CD14-positive monocyte (primary cell): ENCODE measurements around the gene SYNDIG1. TPM values are rescaled to one million over a fixed set of nuclear protein-coding genes. Genes with fewer than 3 reads are reported as not detected.

Experiments used
- DNase-seq, 3 donors: peaks; one replicate each; pipeline ENCODE4 v3.0.0-alpha.2; 2011 to 2022
- H2AFZ ChIP-seq: 2 replicates; pipeline ENCODE4 v1.6.0; 2012; ENCODE audit warnings: mild to moderate bottlenecking, low read depth, low read length, inconsistent platforms; ENCODE audit not compliant: insufficient read depth, poor library complexity, severe bottlenecking
- H3K27ac ChIP-seq, 2 donors: 1 replicate in 1 of 2; 2 replicates in 1 of 2; pipeline ENCODE4 v1.5.1; 2012 to 2013; ENCODE audit warnings: low read length in 2 of 2, control low read depth in 1 of 2, inconsistent platforms in 1 of 2, low read depth in 1 of 2, mild to moderate bottlenecking in 1 of 2
- H3K27me3 ChIP-seq, 2 donors: one replicate each; pipeline versions ENCODE4 v1.6.0 to v1.6.1; 2011 to 2013; ENCODE audit warnings: low read length in 2 of 2; ENCODE audit not compliant: control insufficient read depth in 2 of 2, insufficient read depth in 2 of 2
- H3K36me3 ChIP-seq, 2 donors: replicated peaks in 1 of 2; 1 replicate in 1 of 2; 2 replicates in 1 of 2; pipeline versions ENCODE4 v1.5.1 to v1.6.1; 2012 to 2013; ENCODE audit warnings: low read length in 2 of 2, control low read depth in 1 of 2, inconsistent platforms in 1 of 2, mild to moderate bottlenecking in 1 of 2; ENCODE audit not compliant: insufficient read depth in 2 of 2, control insufficient read depth in 1 of 2
- H3K4me1 ChIP-seq, 2 donors: 1 replicate in 1 of 2; 2 replicates in 1 of 2; pipeline versions ENCODE4 v1.5.1 to v1.6.1; 2012 to 2013; ENCODE audit warnings: low read length in 2 of 2, control low read depth in 1 of 2, inconsistent platforms in 1 of 2, mild to moderate bottlenecking in 1 of 2, moderate library complexity in 1 of 2; ENCODE audit not compliant: insufficient read depth in 2 of 2, control insufficient read depth in 1 of 2
- H3K4me2 ChIP-seq: replicated peaks from 2 replicates; pipeline ENCODE3; 2012; ENCODE audit warnings: low read length, moderate library complexity, mild to moderate bottlenecking; ENCODE audit not compliant: poor library complexity, severe bottlenecking; ENCODE audit errors: extremely low read depth
- H3K4me3 ChIP-seq, 3 experiments: fragments of 200-600 bp in 1 of 3; sonication (generic) in 1 of 3; replicated peaks in 1 of 3; 1 replicate in 2 of 3; 2 replicates in 1 of 3; pipeline ENCODE4 v1.5.1; 2011 to 2013; ENCODE audit warnings: low read length in 3 of 3, mild to moderate bottlenecking in 3 of 3, control low read depth in 2 of 3, low read depth in 2 of 3, inconsistent platforms in 1 of 3, moderate library complexity in 1 of 3
- H3K79me2 ChIP-seq: 2 replicates; pipeline ENCODE4 v1.6.0; 2012; ENCODE audit warnings: mild to moderate bottlenecking, control low read depth, inconsistent platforms, low read length, moderate library complexity; ENCODE audit not compliant: insufficient read depth
- H3K9ac ChIP-seq: 2 replicates; pipeline ENCODE4 v1.6.0; 2017; ENCODE audit warnings: low read length, mild to moderate bottlenecking; ENCODE audit not compliant: insufficient read depth, poor library complexity, severe bottlenecking
- H3K9me3 ChIP-seq, 2 donors: replicated peaks in 1 of 2; 1 replicate in 1 of 2; 2 replicates in 1 of 2; pipeline versions ENCODE4 v1.5.1 to v1.6.1; 2012 to 2013; ENCODE audit warnings: low read length in 2 of 2, control low read depth in 1 of 2; ENCODE audit not compliant: control insufficient read depth in 1 of 2, insufficient read depth in 1 of 2
- H4K20me1 ChIP-seq: 2 replicates; pipeline ENCODE4 v1.6.0; 2012; ENCODE audit warnings: mild to moderate bottlenecking, low read length, control low read depth, moderate library complexity; ENCODE audit not compliant: insufficient read depth
- H3K27ac Mint-ChIP-seq, 7 donors: one replicate each; pipeline ENCODE4 v1.8.0; 2020; ENCODE audit warnings: mild to moderate bottlenecking in 7 of 7, mixed read lengths in 7 of 7, moderate library complexity in 6 of 7, inconsistent platforms in 2 of 7
- H3K27me3 Mint-ChIP-seq, 3 donors: one replicate each; pipeline ENCODE4 v1.8.0; 2021 to 2022; ENCODE audit warnings: low read depth in 3 of 3, mild to moderate bottlenecking in 3 of 3, mixed read lengths in 3 of 3, moderate library complexity in 3 of 3, inconsistent platforms in 1 of 3
- H3K36me3 Mint-ChIP-seq, 2 donors: one replicate each; pipeline ENCODE4 v1.8.0; 2020; ENCODE audit warnings: mixed read lengths in 2 of 2, inconsistent platforms in 1 of 2, mild to moderate bottlenecking in 1 of 2
- H3K4me1 Mint-ChIP-seq: one replicate; pipeline ENCODE4 v1.8.0; 2020; ENCODE audit warnings: mild to moderate bottlenecking, mixed read lengths
- H3K4me3 Mint-ChIP-seq, 2 donors: one replicate each; pipeline ENCODE4 v1.8.0; 2020; ENCODE audit warnings: mild to moderate bottlenecking in 2 of 2, mixed read lengths in 2 of 2, moderate library complexity in 1 of 2
- H3K9me3 Mint-ChIP-seq, 7 donors: one replicate each; pipeline ENCODE4 v1.8.0; 2020 to 2022; ENCODE audit warnings: mixed read lengths in 7 of 7, mild to moderate bottlenecking in 6 of 7, moderate library complexity in 6 of 7, inconsistent platforms in 2 of 7
- WGBS: methylation state at CpG from one replicate; pipeline ENCODE4 v1.1.5; 2013; ENCODE audit warnings: missing lambda C conversion rate; ENCODE audit not compliant: insufficient coverage; 5-methylcytosine and 5-hydroxymethylcytosine counted together
- intact Hi-C, 2 donors: fragments of 100-400 bp; cut with micrococcal nuclease; formaldehyde crosslinking; loops; one replicate each; pipeline versions ENCODE4 v1.15.0 to v1.15.1; 2023
- polyA plus RNA-seq, 3 donors: library from polyadenylated mRNA; depleted of rRNA in 1 of 3; unstranded in 2 of 3; stranded (reverse) in 1 of 3; fragments of 300-500 nt in 2 of 3; fragments of >200 nt in 1 of 3; fragmentation: Illumina TruSeq in 2 of 3; gene quantifications; 1 replicate in 2 of 3; 2 replicates in 1 of 3; pipeline ENCODE4 v1.2.3, GENCODE V29; 2012 to 2021
- TF ChIP-seq, protein P1 (sequence below): fragments of 200-600 bp; IDR thresholded peaks from one replicate; pipeline ENCODE4 v1.8.0; 2022; ENCODE audit warnings: antibody characterized with exemption, mild to moderate bottlenecking

SYNDIG1 gene
- polyA plus RNA-seq, 3 donors: not detected

DNA sequence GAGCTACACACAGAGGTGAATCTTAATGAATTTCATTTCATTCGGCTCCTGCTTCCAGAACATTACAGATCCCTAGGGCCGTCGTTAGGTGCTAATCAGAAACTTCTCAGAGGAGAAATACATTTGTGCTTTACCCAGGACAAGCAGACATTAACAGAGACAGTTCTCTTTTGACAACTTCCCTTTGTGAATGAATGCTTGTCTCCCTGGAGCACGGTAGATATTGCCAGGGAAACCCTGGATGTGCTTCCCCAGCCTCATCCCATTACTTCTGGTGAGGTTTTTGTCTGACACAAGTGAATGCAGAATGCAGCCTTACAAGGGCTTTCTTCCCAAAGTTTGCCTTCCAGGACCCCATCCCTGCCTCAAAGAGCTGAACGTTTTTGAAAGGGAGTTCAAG is 105.4 kb downstream of the SYNDIG1 start:
- Histone ChIP-seq H2AFZ (no peak overlapping the region), H3K79me2 (no peaks in the 10 kb centered on the region), H4K20me1 (no peaks in the 10 kb centered on the region), H3K27ac (no peak overlapping the region), H3K4me3 (no peak overlapping the region), H3K36me3 (no peaks in the 10 kb centered on the region), H3K9me3 (no peaks in the 10 kb centered on the region), H3K4me2 (no peak overlapping the region), H3K27me3 (no peaks in the 10 kb centered on the region), H3K9ac (no peak overlapping the region), H3K4me1 (no peaks in the 10 kb centered on the region)
- TF ChIP-seq, protein P1, sequence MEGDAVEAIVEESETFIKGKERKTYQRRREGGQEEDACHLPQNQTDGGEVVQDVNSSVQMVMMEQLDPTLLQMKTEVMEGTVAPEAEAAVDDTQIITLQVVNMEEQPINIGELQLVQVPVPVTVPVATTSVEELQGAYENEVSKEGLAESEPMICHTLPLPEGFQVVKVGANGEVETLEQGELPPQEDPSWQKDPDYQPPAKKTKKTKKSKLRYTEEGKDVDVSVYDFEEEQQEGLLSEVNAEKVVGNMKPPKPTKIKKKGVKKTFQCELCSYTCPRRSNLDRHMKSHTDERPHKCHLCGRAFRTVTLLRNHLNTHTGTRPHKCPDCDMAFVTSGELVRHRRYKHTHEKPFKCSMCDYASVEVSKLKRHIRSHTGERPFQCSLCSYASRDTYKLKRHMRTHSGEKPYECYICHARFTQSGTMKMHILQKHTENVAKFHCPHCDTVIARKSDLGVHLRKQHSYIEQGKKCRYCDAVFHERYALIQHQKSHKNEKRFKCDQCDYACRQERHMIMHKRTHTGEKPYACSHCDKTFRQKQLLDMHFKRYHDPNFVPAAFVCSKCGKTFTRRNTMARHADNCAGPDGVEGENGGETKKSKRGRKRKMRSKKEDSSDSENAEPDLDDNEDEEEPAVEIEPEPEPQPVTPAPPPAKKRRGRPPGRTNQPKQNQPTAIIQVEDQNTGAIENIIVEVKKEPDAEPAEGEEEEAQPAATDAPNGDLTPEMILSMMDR: no peak
- peaks cover 0 to 6% (median 0%) of the 10 kb centered on the region in 7 donors for H3K9me3 Mint-ChIP-seq
- WGBS: 95% methylated on average over 4 of the region's 5 CpGs
- H3K36me3 Mint-ChIP-seq: no peaks in the 10 kb centered on the region
- DNase-seq: no peak
- intact Hi-C loops: no loop called here
- no peaks in the 10 kb centered on the region for H3K4me1 Mint-ChIP-seq
- H3K27me3 Mint-ChIP-seq: peaks cover 2 to 5% (median 3%) of the 10 kb centered on the region in 3 donors
- H3K4me3 Mint-ChIP-seq: no peak overlapping the region
- H3K27ac Mint-ChIP-seq: no peak overlapping the region

DNA sequence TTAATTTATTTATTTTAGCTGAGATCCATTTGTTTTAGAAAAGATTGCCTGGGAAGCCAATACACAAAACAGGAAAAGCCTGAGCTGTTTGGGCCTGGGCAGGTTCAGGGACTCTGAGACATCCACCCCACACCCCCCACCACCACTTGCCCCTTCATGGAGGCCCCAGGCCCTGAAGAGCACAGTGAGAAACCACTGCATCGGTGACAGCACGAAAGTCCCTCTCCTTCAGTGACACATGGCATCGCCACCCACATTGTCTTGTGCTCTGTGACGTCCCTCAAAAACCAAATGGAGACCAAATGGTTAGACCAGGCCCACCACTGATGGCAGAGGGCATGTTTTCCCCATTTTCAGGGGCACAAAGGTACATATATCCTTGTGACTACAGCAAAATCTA is 106.4 kb downstream of the SYNDIG1 start:
- intact Hi-C loops: no loop called here
- H3K9ac ChIP-seq: no peak overlapping the region
- H3K4me2 ChIP-seq: no peak overlapping the region
- WGBS: 90% methylated on average over 2 of the region's 4 CpGs
- H3K36me3 ChIP-seq: no peaks in the 10 kb centered on the region
- Mint-ChIP-seq H3K36me3 (no peaks in the 10 kb centered on the region), H3K9me3 (peaks cover 0 to 6% (median 0%) of the 10 kb centered on the region in 7 donors), H3K4me1 (no peaks in the 10 kb centered on the region), H3K4me3 (no peak overlapping the region), H3K27me3 (peaks cover 3 to 5% (median 5%) of the 10 kb centered on the region in 3 donors), H3K27ac (peak overlapping the region in 1 of 7 donors; percentile 9)
- H2AFZ ChIP-seq: no peak overlapping the region
- no peak overlapping the region for H3K4me3 ChIP-seq
- H3K79me2 ChIP-seq: no peaks in the 10 kb centered on the region
- H3K9me3 ChIP-seq: no peaks in the 10 kb centered on the region
- TF ChIP-seq, protein P1: no peak
- no peak overlapping the region for H3K27ac ChIP-seq
- H3K4me1 ChIP-seq: no peaks in the 10 kb centered on the region
- DNase-seq: no peak
- H4K20me1 ChIP-seq: no peaks in the 10 kb centered on the region
- H3K27me3 ChIP-seq: no peaks in the 10 kb centered on the region
